GM18951 (cell line): Measurements from ENCODE around the gene LCN10.

Experiments used
- POLR2A ChIP-seq: IDR thresholded peaks from 4 replicates; pipeline ENCODE4 v1.6.1; 2011; ENCODE audit warnings: mild to moderate bottlenecking; ENCODE audit not compliant: insufficient read length, insufficient read depth; ENCODE audit errors: extremely low read depth
- in situ Hi-C: fragments of 300-500 bp; cut with MboI; formaldehyde crosslinking; loops from one replicate; pipeline ENCODE4 v1.12.0; 2022; ENCODE audit warnings: low sequenced_read_pairs, mixed read lengths, inconsistent platforms; ENCODE audit not compliant: unreplicated experiment

The LCN10 gene

DNA sequence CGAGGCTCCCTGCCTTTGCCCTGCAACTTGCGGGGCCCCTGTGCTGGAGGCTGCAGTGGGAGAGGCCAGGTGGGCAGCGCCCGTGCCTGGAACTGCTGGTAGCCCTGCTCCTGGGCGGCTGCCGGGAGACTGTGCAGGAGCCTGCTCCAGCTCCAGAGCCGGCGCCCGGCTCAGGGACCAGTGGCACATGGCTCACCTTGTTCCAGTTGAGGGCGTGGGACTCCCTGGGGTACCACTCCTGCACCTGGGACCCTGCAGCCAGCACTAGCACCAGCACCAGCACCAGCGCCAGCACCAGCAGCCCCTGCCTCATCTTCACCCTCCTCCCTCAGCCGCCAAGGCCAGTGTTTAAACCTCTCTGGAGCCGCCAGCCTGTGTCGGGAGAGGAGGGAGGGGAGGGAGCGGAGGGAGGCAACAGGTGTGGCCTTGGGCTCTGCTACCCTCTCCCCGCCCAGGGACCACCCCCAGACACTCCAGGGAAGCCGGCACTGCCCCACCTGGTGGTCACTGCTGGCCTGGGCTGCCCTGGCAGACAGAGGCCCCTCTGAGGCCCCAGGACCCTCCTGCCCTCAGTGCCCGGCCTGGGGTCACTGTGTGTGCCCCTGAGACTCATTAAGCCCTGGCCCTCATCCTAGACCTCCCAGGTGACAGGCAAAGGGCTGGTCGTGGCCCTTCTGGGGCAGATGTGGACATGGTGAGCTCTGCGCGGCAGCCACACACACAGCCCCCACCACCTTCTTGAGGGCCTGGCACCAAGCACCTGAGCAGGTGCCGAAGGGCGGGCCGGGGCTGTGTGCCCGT, at the start of gene LCN10:
Gene LCN10, minus strand, starts transcription at position 350 of the 801 bp plus-strand sequence. Its CDS starts 37 bp downstream, at position 313.
- no peak for TF ChIP-seq POLR2A
- in situ Hi-C loops = no loop called here

DNA sequence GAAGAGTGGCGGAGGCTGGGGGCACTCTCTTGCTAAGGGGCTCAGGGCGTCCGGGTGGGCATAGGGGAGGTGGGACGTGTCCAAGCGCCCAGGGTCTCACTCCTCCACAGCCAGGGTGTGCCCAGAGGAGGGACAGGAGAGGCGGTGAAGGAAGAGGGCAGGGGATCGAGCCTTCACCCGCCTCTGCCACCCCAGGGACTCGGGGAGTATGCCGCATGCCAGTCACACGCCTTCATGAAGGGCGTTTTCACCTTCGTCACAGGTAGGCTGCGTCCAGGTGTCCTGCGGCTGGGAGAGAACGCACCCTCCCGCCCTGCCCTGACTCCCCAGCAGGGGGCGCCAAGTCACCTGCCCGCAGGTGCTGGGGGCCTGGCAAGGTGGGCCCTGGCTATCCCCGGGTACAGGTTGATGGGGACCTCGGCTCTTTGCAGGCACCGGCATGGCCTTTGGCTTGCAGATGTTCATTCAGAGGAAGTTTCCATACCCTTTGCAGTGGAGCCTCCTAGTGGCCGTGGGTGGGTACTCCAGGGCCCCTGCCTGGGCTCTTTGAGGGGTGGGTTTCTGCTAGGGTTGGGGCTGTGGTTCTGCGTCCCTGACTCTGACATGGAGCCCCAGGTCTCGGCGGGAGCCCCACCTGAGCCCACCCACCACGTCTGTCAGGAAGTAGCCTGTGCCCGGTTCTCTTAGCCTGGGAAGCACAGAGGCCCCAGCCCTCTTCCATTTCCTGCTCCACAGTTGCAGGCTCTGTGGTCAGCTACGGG, 49.0 kb upstream of the LCN10 start:
- no peak for TF ChIP-seq POLR2A
- in situ Hi-C loops = loop anchor here (25.0 kb wide), 1 partner anchor 246 kb away; the partner anchor contains the start of genes ABCA2, FUT7 and NPDC1

DNA sequence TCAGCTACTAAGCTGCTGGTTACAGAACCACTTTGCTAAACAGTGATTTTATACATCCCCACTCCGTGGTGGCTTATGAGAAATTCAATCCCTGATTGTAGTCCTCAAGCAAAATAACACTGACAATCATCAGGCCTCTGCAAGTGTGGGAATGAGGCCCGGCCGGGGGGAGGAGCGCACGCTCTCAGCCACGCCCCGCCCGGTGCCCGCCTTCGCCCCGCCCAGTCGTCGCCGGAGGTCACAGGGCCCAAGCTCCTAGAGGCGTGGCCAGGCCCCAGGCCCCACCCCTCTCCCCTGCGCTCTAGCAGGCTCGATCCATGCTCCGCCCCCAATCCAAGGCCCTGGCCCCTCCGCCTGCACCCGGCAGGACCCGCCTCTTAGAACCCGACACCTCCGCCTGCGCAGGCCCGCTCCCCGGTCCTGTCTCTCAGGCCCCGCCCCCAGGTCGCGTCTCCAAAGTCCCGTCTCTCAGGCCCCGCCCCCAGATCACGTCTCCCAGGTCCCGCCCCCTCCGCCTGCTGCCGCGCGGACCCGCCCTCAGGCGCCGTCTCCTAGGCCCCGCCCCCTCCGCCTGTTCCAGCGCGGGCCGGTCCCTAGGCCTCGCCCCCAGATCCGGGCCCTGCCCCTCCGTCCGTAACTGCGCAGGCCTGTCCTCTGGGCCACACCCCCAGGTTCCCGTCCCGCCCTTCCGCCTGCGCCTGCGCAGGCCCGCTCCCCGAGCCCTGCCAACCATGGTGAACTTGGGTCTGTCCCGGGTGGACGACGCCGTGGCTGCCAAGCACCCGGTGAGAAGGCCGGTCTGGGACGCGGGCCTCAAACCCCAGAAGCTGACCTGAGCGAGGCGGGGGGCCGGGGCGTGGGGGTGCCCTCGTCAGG, 48.1 kb upstream of the LCN10 start, which contains the start of gene TMEM141:
Gene TMEM141, plus strand, starts transcription at position 705 of the 876 bp plus-strand sequence. Its CDS starts 27 bp downstream, at position 732.
- TF ChIP-seq POLR2A = peak; percentile 88
- in situ Hi-C loops = loop anchor here (25.0 kb wide), 1 partner anchor 246 kb away; the partner anchor contains the start of genes ABCA2, FUT7 and NPDC1

DNA sequence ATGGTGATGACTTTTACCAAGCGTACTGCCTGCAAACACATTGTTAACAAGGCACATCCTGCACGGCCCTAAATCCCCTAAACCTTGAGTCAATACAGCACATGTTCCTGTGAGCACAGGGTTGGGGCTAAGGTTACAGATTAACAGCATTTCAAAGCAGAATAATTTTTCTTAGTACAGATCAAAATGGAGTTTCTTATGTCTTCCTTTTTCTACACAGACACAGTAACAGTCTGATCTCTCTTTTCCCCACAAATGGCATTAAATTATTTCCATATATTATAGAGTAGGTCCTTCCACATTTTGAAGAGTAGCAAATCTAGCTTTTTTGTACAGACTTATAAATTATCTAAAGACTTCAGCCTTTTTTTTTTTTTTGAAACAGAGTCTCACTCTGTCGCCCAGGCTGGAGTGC, 46.8 kb upstream of the LCN10 start:
- no peak for TF ChIP-seq POLR2A
- in situ Hi-C loops = loop anchor here (25.0 kb wide), 1 partner anchor 248 kb away; the partner anchor contains the start of genes ABCA2, FUT7 and NPDC1

DNA sequence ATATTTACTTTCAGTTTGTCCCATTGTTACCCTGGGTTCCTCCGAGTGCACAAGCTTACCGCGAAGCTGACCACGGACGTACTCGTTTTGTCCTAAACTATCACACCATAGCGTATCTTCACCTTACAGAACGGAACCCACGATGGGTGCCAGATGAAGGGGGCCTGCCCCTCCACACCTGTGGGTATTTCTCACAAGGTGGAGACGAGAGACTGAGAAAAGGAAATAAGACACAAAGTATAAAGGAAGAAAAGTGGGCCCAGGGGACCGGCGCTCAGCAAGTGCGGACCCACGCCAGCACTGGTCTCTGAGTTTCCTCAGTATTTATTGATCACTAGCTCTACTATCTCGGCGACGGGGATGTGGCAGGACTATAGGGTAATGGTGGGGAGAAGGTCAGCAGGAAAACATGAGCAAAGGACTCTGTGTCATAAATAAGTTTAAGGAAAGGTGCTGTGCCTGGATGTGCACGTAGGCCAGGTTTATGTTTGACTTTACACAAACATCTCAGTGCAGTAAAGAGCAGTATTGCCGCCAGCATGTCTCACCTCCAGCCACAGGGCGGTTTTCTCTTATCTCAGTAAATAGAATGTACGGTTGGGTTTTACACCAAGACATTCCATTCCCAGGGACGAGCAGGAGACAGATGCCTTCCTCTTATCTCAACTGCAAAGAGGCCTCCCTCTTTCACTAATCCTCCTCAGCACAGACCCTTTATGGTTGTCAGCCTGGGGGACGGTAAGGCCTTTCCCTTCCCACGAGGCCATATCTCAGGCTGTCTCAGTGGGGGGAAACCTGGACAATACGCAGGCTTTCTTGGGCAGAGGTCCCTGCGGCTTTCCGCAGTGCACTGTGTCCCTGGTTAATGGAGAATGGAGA, 46.1 kb upstream of the LCN10 start:
- in situ Hi-C loops = loop anchor here (25.0 kb wide), 1 partner anchor 248 kb away; the partner anchor contains the start of genes ABCA2, FUT7 and NPDC1

DNA sequence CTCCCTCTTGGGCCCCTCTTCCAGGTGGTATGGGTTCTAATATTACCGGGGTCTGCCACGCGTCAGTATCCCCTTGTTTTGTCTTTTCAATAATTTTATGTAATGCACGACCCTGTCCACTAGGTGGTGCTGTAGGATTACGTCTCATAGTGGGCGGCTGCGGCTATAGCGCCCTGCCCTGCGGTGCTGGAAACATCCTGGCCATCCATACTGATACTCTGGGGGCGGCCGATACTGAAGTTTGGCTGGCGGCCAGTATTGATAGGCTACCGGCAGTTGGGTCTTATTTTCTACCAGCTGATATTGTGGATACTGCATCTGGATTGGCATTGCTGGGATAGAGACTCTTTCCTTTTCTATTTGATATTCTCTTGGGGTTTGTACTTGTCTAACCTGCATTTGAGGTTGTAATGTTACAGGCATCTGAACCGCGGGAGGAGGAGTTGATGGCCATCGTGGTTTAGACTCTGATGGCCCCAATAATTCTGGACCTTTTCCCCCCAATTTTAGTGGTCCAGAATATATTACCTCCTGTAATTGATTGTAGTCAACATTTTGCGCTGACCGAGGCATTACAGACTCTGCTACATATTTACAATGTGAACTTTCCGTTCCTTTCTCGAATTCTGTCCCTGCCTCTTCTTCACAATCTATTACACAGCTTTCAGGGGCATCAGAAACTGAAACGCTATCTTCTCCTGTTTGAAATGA, 45.1 kb upstream of the LCN10 start:
- no peak for TF ChIP-seq POLR2A
- in situ Hi-C loops = loop anchor here (25.0 kb wide), 1 partner anchor 249 kb away; the partner anchor contains the start of genes ABCA2, FUT7 and NPDC1

DNA sequence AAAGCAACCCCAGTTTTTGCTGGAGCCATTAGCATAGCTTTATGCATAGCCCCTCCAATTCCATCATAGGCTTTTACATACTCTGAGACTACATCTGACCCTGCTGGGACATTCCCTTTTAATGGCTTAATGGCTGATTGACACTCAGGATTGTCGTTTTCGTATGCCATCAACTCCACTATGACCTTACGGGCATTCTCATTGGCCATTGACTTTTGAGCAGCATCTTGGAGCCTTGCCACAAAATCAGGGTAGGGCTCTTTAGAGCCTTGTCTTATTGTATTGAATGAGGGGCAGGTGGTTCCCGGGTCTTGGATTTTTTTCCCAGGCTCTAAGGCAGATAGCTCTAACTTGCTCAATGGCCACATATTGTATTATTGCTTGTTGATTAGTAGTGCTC, 44.2 kb upstream of the LCN10 start:
- in situ Hi-C loops = loop anchor here (25.0 kb wide), 1 partner anchor 250 kb away; the partner anchor contains the start of genes ABCA2, FUT7 and NPDC1

DNA sequence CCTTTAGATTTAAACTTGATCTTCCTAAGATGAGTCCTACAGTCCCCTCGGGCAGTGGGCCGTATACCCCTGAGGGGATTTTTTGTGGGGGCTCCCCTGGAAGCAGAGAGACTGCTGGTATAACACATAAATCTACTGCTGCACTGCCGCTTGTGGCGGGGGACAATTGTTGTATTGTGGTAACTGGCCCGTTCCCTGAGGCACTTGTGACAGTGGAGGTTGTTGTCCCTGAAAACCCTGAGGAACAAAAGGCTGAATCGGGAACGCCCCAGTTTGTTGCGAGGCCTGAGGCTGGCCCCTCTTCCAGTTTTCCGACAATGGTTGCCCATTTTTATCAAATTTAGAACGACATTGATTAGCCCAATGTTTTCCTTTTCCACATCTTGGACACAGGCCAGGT, 43.7 kb upstream of the LCN10 start:
- TF ChIP-seq POLR2A = no peak
- in situ Hi-C loops = loop anchor here (25.0 kb wide), 1 partner anchor 251 kb away; the partner anchor contains the start of genes ABCA2, FUT7 and NPDC1

DNA sequence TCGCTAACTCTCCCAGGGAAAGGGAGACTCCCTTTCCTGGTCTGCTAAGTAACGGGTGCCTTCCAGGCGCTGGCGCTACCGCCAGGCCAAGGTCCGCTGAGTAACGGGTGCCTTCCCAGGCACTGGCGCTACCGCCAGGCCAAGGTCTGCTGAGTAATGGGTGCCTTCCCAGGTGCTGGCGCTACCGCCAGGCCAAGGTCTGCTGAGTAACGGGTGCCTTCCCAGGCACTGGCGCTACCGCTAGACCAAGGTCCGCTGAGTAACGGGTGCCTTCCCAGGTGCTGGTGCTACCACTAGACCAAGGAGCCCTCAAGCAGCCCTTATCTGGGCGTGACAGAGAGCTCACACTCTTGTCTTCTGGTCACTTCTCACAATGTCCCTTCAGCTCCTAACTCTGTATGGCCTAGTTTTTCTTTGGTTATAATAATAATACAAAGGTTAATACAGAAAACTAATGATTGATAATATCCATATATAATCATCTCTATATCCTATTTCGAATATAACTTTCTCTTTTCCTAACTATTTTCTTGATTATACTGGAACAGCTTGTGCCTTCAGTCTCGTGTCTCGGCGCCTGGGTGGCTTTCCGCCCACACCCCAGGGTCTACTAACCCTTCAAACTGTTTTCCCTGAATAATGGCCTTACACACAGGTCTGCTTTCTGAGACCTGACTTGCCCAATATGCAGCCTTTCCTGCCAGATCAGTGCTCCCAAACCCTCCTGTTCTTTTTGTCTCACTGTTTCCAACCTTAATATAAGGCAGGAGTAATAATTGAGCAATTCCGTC, 43.0 kb upstream of the LCN10 start:
- in situ Hi-C loops = loop anchor here (25.0 kb wide), 1 partner anchor 252 kb away; the partner anchor contains the start of genes ABCA2, FUT7 and NPDC1

DNA sequence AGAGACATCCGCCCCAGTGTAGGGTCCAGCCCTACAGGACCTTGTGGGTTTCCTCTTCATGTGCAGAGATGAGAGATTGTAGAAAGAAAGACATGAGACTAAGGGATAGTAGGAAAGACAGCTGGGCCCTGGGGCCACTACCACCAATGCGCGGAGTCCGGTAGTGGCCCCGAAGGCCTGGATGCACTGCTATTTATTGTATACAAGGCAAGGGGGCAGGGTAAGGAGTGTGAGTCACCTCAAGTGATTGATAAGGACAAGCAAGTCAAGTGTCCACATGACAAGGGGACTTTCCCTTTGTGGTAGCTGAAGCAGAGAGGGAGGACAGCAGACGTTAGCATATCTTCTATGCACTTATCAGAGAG, 42.2 kb upstream of the LCN10 start:
- TF ChIP-seq POLR2A = no peak
- in situ Hi-C loops = loop anchor here (25.0 kb wide), 1 partner anchor 252 kb away; the partner anchor contains the start of genes ABCA2, FUT7 and NPDC1
